ENCODE data around the gene NDC80. TPM values are rescaled to one million over a fixed set of nuclear protein-coding genes. Genes with fewer than 3 reads are reported as not detected.
"Not testable (repeated sequence)": the region's sequence is repeated elsewhere in the genome, so short reads cannot be mapped to it uniquely, and the experiment has no call there.

Gene NDC80
- polyA plus RNA-seq (2013, experiment 1 of 2), result 35.1 TPM
- polyA plus RNA-seq (2013, experiment 2 of 2), result 40.1 TPM

DNA sequence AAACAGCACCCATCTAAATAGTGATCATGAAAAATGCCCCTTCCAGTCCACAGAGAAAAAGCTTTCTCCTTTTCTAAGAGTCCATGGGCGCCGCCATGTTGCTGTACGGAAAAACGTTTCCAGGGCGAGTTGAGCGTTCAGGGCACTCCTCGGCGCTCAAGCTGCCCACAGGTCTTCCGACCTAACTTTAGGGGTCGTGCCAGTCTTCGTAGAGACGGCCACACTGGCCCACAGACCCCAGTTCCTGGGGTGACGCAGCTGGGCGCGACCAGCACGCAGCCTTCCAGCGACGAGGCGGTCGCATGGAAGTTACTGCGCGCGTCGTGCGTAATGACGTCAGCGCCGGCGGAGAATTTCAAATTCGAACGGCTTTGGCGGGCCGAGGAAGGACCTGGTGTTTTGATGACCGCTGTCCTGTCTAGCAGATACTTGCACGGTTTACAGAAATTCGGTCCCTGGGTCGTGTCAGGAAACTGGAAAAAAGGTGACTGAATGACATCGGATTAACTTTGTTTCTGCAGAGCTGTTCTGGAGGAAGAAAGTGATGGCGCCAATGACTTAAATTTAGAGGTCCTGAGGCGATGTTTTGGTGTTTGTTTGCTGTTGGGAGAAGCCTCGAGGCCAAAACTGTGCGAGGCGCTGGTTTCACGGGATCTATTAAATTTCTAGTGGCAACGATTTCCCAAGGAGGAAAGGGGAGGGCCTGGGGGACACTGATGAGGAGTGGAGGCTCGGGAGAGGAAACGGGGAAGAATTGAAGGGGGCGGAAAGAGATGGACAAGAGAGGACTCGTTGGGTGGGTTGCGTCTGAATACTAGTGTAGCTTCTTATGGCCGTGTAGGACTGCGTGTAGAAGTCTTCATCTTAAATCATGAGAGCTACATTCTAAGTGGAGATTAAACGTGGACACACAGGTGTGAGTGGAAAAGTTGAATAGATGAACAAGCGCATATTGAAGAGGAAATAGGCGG lies at the start of gene NDC80, which contains the start of gene METTL4:
NDC80 (plus strand) TSS at position 358 of the 971 bp plus-strand sequence. CDS start 1,429 bp downstream, outside the sequence.
METTL4 (minus strand) TSS at position 306 of the 971 bp plus-strand sequence. CDS start 4,289 bp downstream, outside the sequence.
- Histone ChIP-seq H3K4me1 (ENCODE audit: insufficient read depth, low read length) (peaks cover 23% of the 10 kb centered on the region), H3K36me3 (ENCODE audit: insufficient read depth, low read length) (peaks cover 38% of the 10 kb centered on the region), H3K27me3 (ENCODE audit: insufficient read depth, low read length) (no peaks in the 10 kb centered on the region), H3K27ac (ENCODE audit: low read depth, low read length) (peak within 1 kb of the TSS; percentile 97), H3K4me3 (ENCODE audit: low read length) (peak within 1 kb of the TSS; percentile 94), H3K9me3 (ENCODE audit: insufficient read depth, low read depth, low read length) (no peaks in the 10 kb centered on the region), H3K9ac (ENCODE audit: low read depth, low read length) (peak within 1 kb of the TSS; percentile 93)
- under 1% methylated on average over 55 of the region's 55 CpGs for WGBS

DNA sequence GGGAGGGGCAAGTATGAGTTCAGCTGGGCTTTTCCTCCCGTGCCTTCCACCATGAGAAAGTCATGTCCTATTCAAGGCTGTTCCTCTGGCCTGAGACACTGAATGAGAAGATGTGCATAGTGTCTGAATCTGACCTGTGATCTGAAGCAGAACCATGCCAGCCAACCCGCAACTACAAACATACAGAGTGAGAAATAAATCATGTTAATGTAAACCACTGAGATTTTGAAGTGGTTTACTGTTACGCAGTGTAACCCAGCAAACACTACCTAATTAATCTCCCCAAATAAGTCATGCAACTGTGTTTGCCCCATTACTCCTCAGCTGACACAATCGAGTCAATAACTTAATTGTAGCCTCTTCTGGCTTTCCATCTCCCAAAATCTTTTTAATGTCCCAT lies 49.2 kb upstream of the NDC80 start:
- 95% methylated on average over 3 of the region's 4 CpGs for WGBS
- H3K9me3 ChIP-seq (ENCODE audit: insufficient read depth, low read depth, low read length), result no peaks in the 10 kb centered on the region

DNA sequence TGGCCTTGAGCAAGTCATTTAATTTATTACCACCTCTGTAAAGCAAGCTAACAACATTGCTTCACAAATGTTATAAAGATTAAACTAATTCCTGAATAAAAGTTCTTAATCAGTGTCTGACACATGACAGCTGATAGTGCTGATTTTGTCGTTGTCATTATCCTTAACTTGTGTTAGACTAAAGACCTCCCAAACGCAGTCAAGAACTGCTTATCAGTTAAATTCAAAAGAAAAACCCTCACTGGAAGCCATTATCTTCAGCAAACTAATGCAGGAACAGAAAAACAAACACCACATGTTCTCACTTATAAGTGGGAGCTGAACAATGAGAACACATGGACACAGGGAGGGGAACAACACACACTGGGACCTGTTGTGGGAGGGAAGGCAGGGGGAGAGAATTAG lies 46.6 kb upstream of the NDC80 start:
- H3K4me1 ChIP-seq (ENCODE audit: insufficient read depth, low read length); H3K27me3 ChIP-seq (ENCODE audit: insufficient read depth, low read length); H3K27ac ChIP-seq (ENCODE audit: low read depth, low read length); H3K4me3 ChIP-seq (ENCODE audit: low read length); H3K36me3 ChIP-seq (ENCODE audit: insufficient read depth, low read length); H3K9ac ChIP-seq (ENCODE audit: low read depth, low read length); H3K9me3 ChIP-seq (ENCODE audit: insufficient read depth, low read depth, low read length): not testable (repeated sequence)
- 89% methylated on average over 2 of the region's 2 CpGs for WGBS

More for the DNA sequence above, 49.2 kb upstream of the NDC80 start:
- H3K9ac ChIP-seq (ENCODE audit: low read depth, low read length), result no peak overlapping the region
- H3K27ac ChIP-seq (ENCODE audit: low read depth, low read length), result no peak overlapping the region
- no peaks in the 10 kb centered on the region for H3K36me3 ChIP-seq (ENCODE audit: insufficient read depth, low read length)
- no peaks in the 10 kb centered on the region for H3K4me1 ChIP-seq (ENCODE audit: insufficient read depth, low read length)
- H3K27me3 ChIP-seq (ENCODE audit: insufficient read depth, low read length), result no peaks in the 10 kb centered on the region
- no peak overlapping the region for H3K4me3 ChIP-seq (ENCODE audit: low read length)

DNA sequence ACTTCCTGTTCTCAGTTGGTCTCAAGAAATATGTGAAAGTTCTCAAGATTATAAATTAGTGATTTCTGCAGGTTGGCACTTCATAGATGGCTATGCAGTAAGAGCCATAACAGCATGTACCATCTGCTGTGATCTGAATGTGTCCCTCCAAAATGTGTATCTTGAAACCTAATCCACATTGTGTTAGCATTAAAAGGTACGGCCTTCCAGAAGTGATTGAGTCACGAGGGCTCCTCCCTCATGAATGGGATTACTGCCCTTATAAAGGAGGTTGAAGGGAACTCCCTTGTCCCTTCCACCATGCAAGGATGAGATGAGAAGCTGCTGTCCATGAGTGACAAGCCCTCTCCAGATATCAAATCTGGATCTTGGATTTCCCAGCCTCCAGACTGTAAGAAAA lies 45.0 kb upstream of the NDC80 start:
- H3K9ac ChIP-seq (ENCODE audit: low read depth, low read length), result no peak overlapping the region
- H3K27me3 ChIP-seq (ENCODE audit: insufficient read depth, low read length), result no peaks in the 10 kb centered on the region
- H3K4me1 ChIP-seq (ENCODE audit: insufficient read depth, low read length), result no peaks in the 10 kb centered on the region
- 94% methylated on average over 2 of the region's 2 CpGs for WGBS
- no peak overlapping the region for H3K4me3 ChIP-seq (ENCODE audit: low read length)
- H3K36me3 ChIP-seq (ENCODE audit: insufficient read depth, low read length), result no peaks in the 10 kb centered on the region
- H3K27ac ChIP-seq (ENCODE audit: low read depth, low read length), result no peak overlapping the region
- no peaks in the 10 kb centered on the region for H3K9me3 ChIP-seq (ENCODE audit: insufficient read depth, low read depth, low read length)

DNA sequence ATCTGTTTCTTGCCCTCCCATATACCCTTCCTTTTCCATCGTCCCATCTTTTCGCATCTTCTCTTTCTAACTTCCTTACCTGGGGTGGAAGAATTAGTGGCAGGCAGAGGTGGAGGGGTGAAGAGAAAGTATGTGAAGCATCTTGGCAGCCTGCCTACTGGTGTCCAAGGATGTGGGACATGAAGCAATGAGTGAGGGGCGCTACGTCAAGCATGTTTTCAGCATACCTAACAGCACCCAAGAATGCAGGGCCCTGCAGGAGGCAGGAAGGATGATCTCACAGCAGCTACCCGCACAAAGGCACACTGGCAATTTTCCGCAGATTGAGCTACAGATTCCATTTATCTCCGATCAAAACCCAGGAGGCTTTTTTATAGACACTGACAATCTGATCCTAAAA lies 42.2 kb upstream of the NDC80 start:
- no peaks in the 10 kb centered on the region for H3K27me3 ChIP-seq (ENCODE audit: insufficient read depth, low read length)
- 85% methylated on average over 5 of the region's 7 CpGs for WGBS
- H3K36me3 ChIP-seq (ENCODE audit: insufficient read depth, low read length), result no peaks in the 10 kb centered on the region
- H3K9me3 ChIP-seq (ENCODE audit: insufficient read depth, low read depth, low read length), result peaks cover 3% of the 10 kb centered on the region; the same call in 1 of the 2 replicates
- H3K4me3 ChIP-seq (ENCODE audit: low read length), result no peak overlapping the region
- no peak overlapping the region for H3K27ac ChIP-seq (ENCODE audit: low read depth, low read length)
- no peak overlapping the region for H3K9ac ChIP-seq (ENCODE audit: low read depth, low read length)
- H3K4me1 ChIP-seq (ENCODE audit: insufficient read depth, low read length), result no peaks in the 10 kb centered on the region

DNA sequence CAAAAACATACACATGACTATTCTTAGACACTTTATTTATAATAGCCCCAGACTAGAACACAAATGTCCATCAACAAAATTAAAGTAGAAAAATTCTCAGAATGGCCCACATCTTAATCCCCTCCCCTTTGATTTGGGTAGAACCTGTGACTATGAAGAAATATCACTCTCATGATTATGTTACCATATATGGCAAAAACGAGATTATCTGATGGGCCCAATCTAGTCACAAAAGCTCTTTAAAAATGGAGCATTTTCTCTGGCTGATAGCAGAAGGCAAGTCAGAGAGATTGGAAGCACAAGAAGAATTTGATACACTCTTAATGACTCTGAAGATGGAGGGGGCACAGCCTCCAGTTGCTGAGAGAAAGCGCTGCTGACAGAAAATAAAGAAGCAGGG lies 39.6 kb upstream of the NDC80 start:
- H3K4me3 ChIP-seq (ENCODE audit: low read length), result no peak overlapping the region
- no peak overlapping the region for H3K27ac ChIP-seq (ENCODE audit: low read depth, low read length)
- WGBS, result 94% methylated on average over 2 of the region's 2 CpGs
- H3K27me3 ChIP-seq (ENCODE audit: insufficient read depth, low read length), result no peaks in the 10 kb centered on the region
- H3K36me3 ChIP-seq (ENCODE audit: insufficient read depth, low read length), result no peaks in the 10 kb centered on the region
- peaks cover 3% of the 10 kb centered on the region; the same call in 1 of the 2 replicates for H3K9me3 ChIP-seq (ENCODE audit: insufficient read depth, low read depth, low read length)
- no peaks in the 10 kb centered on the region for H3K4me1 ChIP-seq (ENCODE audit: insufficient read depth, low read length)
- no peak overlapping the region for H3K9ac ChIP-seq (ENCODE audit: low read depth, low read length)

DNA sequence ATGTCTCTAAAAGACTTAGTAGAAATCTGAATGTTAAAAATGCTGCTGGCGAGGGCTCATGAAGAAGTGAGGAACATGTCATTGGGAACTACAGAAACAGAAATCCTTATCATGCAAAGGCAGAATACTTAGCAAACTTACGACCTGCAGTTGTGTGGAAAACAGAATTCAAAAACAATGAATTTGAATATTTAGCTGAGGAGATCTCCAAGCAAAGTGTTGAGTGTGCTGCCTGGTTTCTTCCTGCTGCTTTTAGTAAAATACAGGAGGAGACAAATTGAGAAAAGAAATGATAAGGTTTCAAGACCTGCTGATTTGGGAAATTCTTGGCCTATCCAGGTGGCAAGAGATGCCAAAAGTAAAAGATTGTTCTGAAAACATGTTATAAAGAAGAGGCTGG lies 38.6 kb upstream of the NDC80 start:
- Histone ChIP-seq H3K27ac (ENCODE audit: low read depth, low read length) (no peak overlapping the region), H3K4me1 (ENCODE audit: insufficient read depth, low read length) (no peaks in the 10 kb centered on the region), H3K9ac (ENCODE audit: low read depth, low read length) (no peak overlapping the region), H3K36me3 (ENCODE audit: insufficient read depth, low read length) (no peaks in the 10 kb centered on the region), H3K4me3 (ENCODE audit: low read length) (no peak overlapping the region), H3K27me3 (ENCODE audit: insufficient read depth, low read length) (no peaks in the 10 kb centered on the region), H3K9me3 (ENCODE audit: insufficient read depth, low read depth, low read length) (peaks cover 3% of the 10 kb centered on the region; the same call in 1 of the 2 replicates)
- 88% methylated on average over 2 of the region's 2 CpGs for WGBS

DNA sequence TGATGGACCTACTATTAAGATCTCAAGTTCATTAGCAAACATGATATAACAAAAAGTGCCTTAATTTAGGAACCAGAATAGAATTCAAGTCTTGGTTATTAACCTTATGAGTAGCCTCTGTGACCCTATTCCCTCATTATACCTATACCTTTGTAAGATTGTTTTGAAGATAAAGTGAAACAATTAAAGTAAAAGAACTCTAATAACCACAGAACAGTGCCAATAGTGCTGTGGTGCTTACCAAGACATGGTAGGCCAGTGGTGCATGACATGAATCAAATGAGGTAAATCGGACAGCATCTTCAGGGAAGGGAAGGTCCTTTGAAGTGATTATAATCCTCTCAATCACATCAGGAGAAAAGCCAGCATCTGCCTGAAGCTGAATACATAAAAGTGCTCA lies 36.5 kb upstream of the NDC80 start:
- WGBS, result 100% methylated on average over 1 of the region's 1 CpG
- peaks cover 6% of the 10 kb centered on the region; the same call in 1 of the 2 replicates for H3K36me3 ChIP-seq (ENCODE audit: insufficient read depth, low read length)

DNA sequence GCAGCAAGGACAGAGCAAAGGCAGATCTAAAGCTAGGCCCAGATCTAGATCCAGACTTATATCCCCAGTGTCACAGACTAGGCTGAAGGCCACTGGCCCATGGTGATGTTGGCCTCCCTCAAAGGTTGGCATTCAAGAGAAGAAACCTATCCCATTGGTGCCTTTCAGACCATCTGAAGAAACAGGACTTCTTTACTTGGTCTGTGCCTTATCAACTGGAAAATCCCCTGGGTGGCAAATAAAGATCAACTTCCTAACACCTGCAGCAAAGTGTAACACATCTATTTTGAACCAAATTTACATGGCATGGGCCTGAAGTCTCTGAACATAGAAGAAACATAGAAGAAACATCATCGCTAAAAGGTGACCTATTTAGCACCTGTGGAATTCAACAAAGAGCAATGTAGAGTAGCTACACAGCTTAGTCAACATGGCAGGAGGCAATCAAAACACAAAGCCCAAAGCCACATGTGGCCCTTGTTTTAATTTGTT lies 35.9 kb upstream of the NDC80 start:
- peaks cover 6% of the 10 kb centered on the region; the same call in 1 of the 2 replicates for H3K36me3 ChIP-seq (ENCODE audit: insufficient read depth, low read length)
- H3K4me3 ChIP-seq (ENCODE audit: low read length), result no peak overlapping the region
- 89% methylated on average over 1 of the region's 1 CpG for WGBS
- peaks cover 3% of the 10 kb centered on the region; the same call in 1 of the 2 replicates for H3K9me3 ChIP-seq (ENCODE audit: insufficient read depth, low read depth, low read length)
- H3K27me3 ChIP-seq (ENCODE audit: insufficient read depth, low read length), result no peaks in the 10 kb centered on the region
- H3K4me1 ChIP-seq (ENCODE audit: insufficient read depth, low read length), result peaks cover 2% of the 10 kb centered on the region; the same call in 1 of the 2 replicates
- no peak overlapping the region for H3K27ac ChIP-seq (ENCODE audit: low read depth, low read length)
- no peak overlapping the region for H3K9ac ChIP-seq (ENCODE audit: low read depth, low read length)

More for the DNA sequence above, 36.5 kb upstream of the NDC80 start:
- H3K9me3 ChIP-seq (ENCODE audit: insufficient read depth, low read depth, low read length), result peaks cover 3% of the 10 kb centered on the region; the same call in 1 of the 2 replicates
- H3K27me3 ChIP-seq (ENCODE audit: insufficient read depth, low read length), result no peaks in the 10 kb centered on the region
- H3K27ac ChIP-seq (ENCODE audit: low read depth, low read length), result no peak overlapping the region
- H3K4me3 ChIP-seq (ENCODE audit: low read length), result no peak overlapping the region
- H3K4me1 ChIP-seq (ENCODE audit: insufficient read depth, low read length), result no peaks in the 10 kb centered on the region
- H3K9ac ChIP-seq (ENCODE audit: low read depth, low read length), result no peak overlapping the region

DNA sequence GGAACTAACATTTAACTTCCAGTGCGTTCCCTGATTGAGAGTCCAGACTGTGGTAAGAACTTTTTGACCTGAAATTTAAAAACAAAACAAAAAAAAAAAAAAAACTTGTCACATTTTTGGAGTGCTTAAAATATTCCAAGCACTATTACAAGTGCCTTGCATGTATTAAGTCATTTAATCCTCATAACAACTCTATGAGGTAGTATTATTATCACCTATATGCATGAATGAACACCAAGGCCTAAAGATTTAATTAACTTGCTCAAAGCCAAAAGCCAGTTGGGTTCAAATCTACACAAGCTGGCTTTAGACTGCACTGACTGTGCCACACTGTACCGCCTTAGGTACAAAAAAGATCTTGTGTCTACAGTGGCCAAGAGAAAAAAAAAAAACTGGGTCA lies 35.3 kb upstream of the NDC80 start:
- no peaks in the 10 kb centered on the region for H3K27me3 ChIP-seq (ENCODE audit: insufficient read depth, low read length)
- H3K4me3 ChIP-seq (ENCODE audit: low read length), result no peak overlapping the region
- no peak overlapping the region for H3K27ac ChIP-seq (ENCODE audit: low read depth, low read length)
- H3K9ac ChIP-seq (ENCODE audit: low read depth, low read length), result no peak overlapping the region
- H3K9me3 ChIP-seq (ENCODE audit: insufficient read depth, low read depth, low read length), result peaks cover 3% of the 10 kb centered on the region; the same call in 1 of the 2 replicates
- peaks cover 8% of the 10 kb centered on the region; the same call in 1 of the 2 replicates for H3K36me3 ChIP-seq (ENCODE audit: insufficient read depth, low read length)
- peaks cover 8% of the 10 kb centered on the region; the same call in 1 of the 2 replicates for H3K4me1 ChIP-seq (ENCODE audit: insufficient read depth, low read length)
- WGBS, result 98% methylated on average over 2 of the region's 2 CpGs

DNA sequence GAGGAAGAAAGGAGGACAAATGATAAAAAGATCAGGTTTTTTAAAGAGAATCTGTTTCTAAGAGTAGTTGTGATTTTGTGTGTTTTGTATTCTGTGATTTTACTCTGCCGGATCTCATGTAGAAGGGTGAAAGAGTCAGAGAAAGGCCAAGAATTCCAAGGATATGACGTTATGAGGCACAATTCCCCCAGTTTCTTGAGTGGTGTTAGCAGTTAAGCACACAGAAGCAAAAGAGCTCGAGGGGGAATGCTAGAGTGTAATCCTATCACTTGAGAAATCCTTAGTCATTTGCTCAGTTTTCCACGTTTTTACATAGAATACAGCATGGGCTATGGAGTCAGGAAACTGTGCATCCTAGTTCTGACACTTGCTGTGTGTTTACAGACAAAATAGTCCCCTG lies 34.9 kb upstream of the NDC80 start:
- Histone ChIP-seq H3K4me1 (ENCODE audit: insufficient read depth, low read length) (peaks cover 8% of the 10 kb centered on the region; the same call in 1 of the 2 replicates), H3K9ac (ENCODE audit: low read depth, low read length) (no peak overlapping the region), H3K4me3 (ENCODE audit: low read length) (no peak overlapping the region), H3K36me3 (ENCODE audit: insufficient read depth, low read length) (peaks cover 8% of the 10 kb centered on the region; the same call in 1 of the 2 replicates), H3K27me3 (ENCODE audit: insufficient read depth, low read length) (no peaks in the 10 kb centered on the region), H3K27ac (ENCODE audit: low read depth, low read length) (no peak overlapping the region), H3K9me3 (ENCODE audit: insufficient read depth, low read depth, low read length) (peaks cover 3% of the 10 kb centered on the region; the same call in 1 of the 2 replicates)
- whole genome bisulfite sequencing, result 81% methylated on average over 4 of the region's 4 CpGs

Measured in HUES64 (cell line).